GM23248 (cell line): ENCODE data around the gene TPCN2. TPM values are rescaled to one million over a fixed set of nuclear protein-coding genes. Genes with fewer than 3 reads are reported as not detected.

Experiments
- DNase-seq: peaks from one replicate; pipeline ENCODE4 v3.0.0-alpha.2; 2015
- H2AFZ ChIP-seq: fragments of 200-600 bp; sonication (generic); 2 replicates; pipeline ENCODE4 v1.6.1; 2016; ENCODE audit warnings: antibody characterized with exemption
- H3F3A ChIP-seq: fragments of 200-600 bp; sonication (generic); 2 replicates; pipeline ENCODE4 v1.6.1; 2016; ENCODE audit warnings: mild to moderate bottlenecking, antibody characterized with exemption, mixed run types; ENCODE audit not compliant: insufficient read depth
- H3K27ac ChIP-seq: fragments of 200-600 bp; sonication (generic); 2 replicates; pipeline ENCODE4 v1.5.1; 2016; ENCODE audit warnings: mild to moderate bottlenecking
- H3K27me3 ChIP-seq: fragments of 200-600 bp; sonication (generic); replicated peaks from 2 replicates; pipeline ENCODE4 v1.6.1; 2016; ENCODE audit warnings: mild to moderate bottlenecking; ENCODE audit not compliant: insufficient read depth
- H3K36me3 ChIP-seq: fragments of 200-600 bp; sonication (generic); 2 replicates; pipeline ENCODE4 v1.6.1; 2016; ENCODE audit warnings: low read depth, mild to moderate bottlenecking
- H3K4me1 ChIP-seq: fragments of 200-600 bp; sonication (generic); 2 replicates; pipeline ENCODE4 v1.6.1; 2016; ENCODE audit warnings: mild to moderate bottlenecking; ENCODE audit not compliant: insufficient read depth
- H3K4me2 ChIP-seq: fragments of 200-600 bp; sonication (generic); one replicate; pipeline ENCODE4 v1.6.1; 2016; ENCODE audit warnings: mild to moderate bottlenecking; ENCODE audit not compliant: unreplicated experiment
- H3K4me3 ChIP-seq: fragments of 200-600 bp; sonication (generic); 2 replicates; pipeline ENCODE4 v1.5.1; 2016; ENCODE audit warnings: mild to moderate bottlenecking
- H3K79me2 ChIP-seq: fragments of 200-600 bp; sonication (generic); 2 replicates; pipeline ENCODE4 v1.6.1; 2016; ENCODE audit warnings: mild to moderate bottlenecking; ENCODE audit not compliant: insufficient read depth
- H3K9ac ChIP-seq: fragments of 200-600 bp; sonication (generic); 2 replicates; pipeline ENCODE4 v1.6.1; 2016; ENCODE audit warnings: mild to moderate bottlenecking
- H3K9me2 ChIP-seq: fragments of 200-600 bp; sonication (generic); 2 replicates; pipeline ENCODE4 v1.6.1; 2016; ENCODE audit warnings: mixed run types, mild to moderate bottlenecking, moderate library complexity; ENCODE audit not compliant: insufficient read depth
- H3K9me3 ChIP-seq: fragments of 200-600 bp; sonication (generic); one replicate; pipeline ENCODE4 v1.6.1; 2017; ENCODE audit warnings: low read depth
- H4K20me1 ChIP-seq: fragments of 200-600 bp; sonication (generic); 2 replicates; pipeline ENCODE4 v1.6.0; 2016; ENCODE audit not compliant: insufficient read depth
- EZH2 ChIP-seq: fragments of 200-600 bp; sonication (generic); IDR thresholded peaks from 2 replicates; pipeline ENCODE4 v1.6.1; 2018; ENCODE audit warnings: antibody characterized with exemption, mild to moderate bottlenecking; ENCODE audit not compliant: insufficient read depth, poor library complexity, severe bottlenecking
- EZH2phosphoT487 ChIP-seq: fragments of 200-600 bp; sonication (generic); IDR thresholded peaks from 2 replicates; pipeline ENCODE4 v1.6.1; 2018; ENCODE audit warnings: antibody characterized with exemption, moderate library complexity, mild to moderate bottlenecking, low read depth; ENCODE audit not compliant: insufficient read depth
- WGBS, 2 experiments: methylation state at CpG; one replicate each; pipeline ENCODE4 v1.1.6; 2015 to 2017; ENCODE audit warnings: low lambda C conversion rate in 2 of 2, low coverage in 1 of 2; ENCODE audit errors: missing lambda C conversion rate in 2 of 2; 5-methylcytosine and 5-hydroxymethylcytosine counted together
- in situ Hi-C: fragments of 300-500 bp; cut with MboI; formaldehyde crosslinking; loops from 2 replicates; pipeline ENCODE4 v1.15.0; 2020
- polyA plus RNA-seq: library from polyadenylated mRNA; unstranded; fragments of >200 nt; fragmentation: Nextera tagmentation; extraction: Ambion mirVana; gene quantifications from 2 replicates; pipeline ENCODE4 v1.2.1, GENCODE V29; 2016
- total RNA-seq: library from RNA; depleted of rRNA; stranded (reverse); fragments of >200 nt; shearing (Covaris generic); gene quantifications from 2 replicates; pipeline ENCODE4 v1.2.3, GENCODE V29; 2014

The TPCN2 gene
- total and polyA plus RNA-seq, 2 experiments from 2014 or later = 7.1 to 8.5 TPM

- H3K27ac ChIP-seq = no peak overlapping the region
- TF ChIP-seq EZH2 = no peak
- TF ChIP-seq EZH2phosphoT487 = no peak
- no peak overlapping the region for H2AFZ ChIP-seq
- no peak overlapping the region for H3K4me3 ChIP-seq
- 69% methylated on average over 27 to 28 of the region's 28 CpGs for WGBS, 2 experiments
- no peaks in the 10 kb centered on the region for H3K9me3 ChIP-seq
- H4K20me1 ChIP-seq = no peaks in the 10 kb centered on the region
- H3K4me1 ChIP-seq = peaks cover 16% of the 10 kb centered on the region
- peaks cover 10% of the 10 kb centered on the region; the same call in 1 of the 2 replicates for H3K36me3 ChIP-seq
- no peaks in the 10 kb centered on the region for H3K79me2 ChIP-seq
- H3K4me2 ChIP-seq = no peak overlapping the region
- H3F3A ChIP-seq = peaks cover 13% of the 10 kb centered on the region; the same call in 1 of the 2 replicates
- in situ Hi-C loops = no loop called here
- peak; percentile 20 for DNase-seq
- no peaks in the 10 kb centered on the region for H3K9me2 ChIP-seq
- H3K27me3 ChIP-seq = no peaks in the 10 kb centered on the region
- no peak overlapping the region for H3K9ac ChIP-seq
Measured at GRCh38 chr11:69086152-69087132, 37.7 kb downstream of the TPCN2 start.

- TF ChIP-seq EZH2 (no peak), EZH2phosphoT487 (no peak)
- H3K4me1 ChIP-seq = peaks cover 16% of the 10 kb centered on the region
- no peak overlapping the region for H3K27ac ChIP-seq
- no peaks in the 10 kb centered on the region for H4K20me1 ChIP-seq
- WGBS, 2 experiments = 74 to 76% methylated on average over 9 to 11 of the region's 11 CpGs
- peaks cover 13% of the 10 kb centered on the region; the same call in 1 of the 2 replicates for H3F3A ChIP-seq
- H3K36me3 ChIP-seq = peaks cover 10% of the 10 kb centered on the region; the same call in 1 of the 2 replicates
- H2AFZ ChIP-seq = no peak overlapping the region
- H3K9me3 ChIP-seq = no peaks in the 10 kb centered on the region
- H3K4me2 ChIP-seq = no peak overlapping the region
- no peaks in the 10 kb centered on the region for H3K27me3 ChIP-seq
- H3K4me3 ChIP-seq = no peak overlapping the region
- DNase-seq = no peak
- no peaks in the 10 kb centered on the region for H3K9me2 ChIP-seq
- no peaks in the 10 kb centered on the region for H3K79me2 ChIP-seq
- in situ Hi-C loops = no loop called here
- no peak overlapping the region for H3K9ac ChIP-seq
Measured at GRCh38 chr11:69087133-69087524, 38.4 kb downstream of the TPCN2 start.

GRCh38 chr11:69087811-69088210 lies 39.1 kb downstream of the TPCN2 start:
- peaks cover 13% of the 10 kb centered on the region; the same call in 1 of the 2 replicates for H3F3A ChIP-seq
- no peaks in the 10 kb centered on the region for H3K9me2 ChIP-seq
- no peak overlapping the region for H3K4me2 ChIP-seq
- no peak overlapping the region for H3K9ac ChIP-seq
- no peaks in the 10 kb centered on the region for H3K27me3 ChIP-seq
- in situ Hi-C loops = no loop called here
- H4K20me1 ChIP-seq = no peaks in the 10 kb centered on the region
- no peaks in the 10 kb centered on the region for H3K9me3 ChIP-seq
- TF ChIP-seq EZH2phosphoT487 = no peak
- no peak for TF ChIP-seq EZH2
- WGBS, 2 experiments = 83 to 88% methylated on average over 14 of the region's 14 CpGs
- H3K4me1 ChIP-seq = peaks cover 16% of the 10 kb centered on the region
- H3K27ac ChIP-seq = no peak overlapping the region
- H3K4me3 ChIP-seq = no peak overlapping the region
- no peaks in the 10 kb centered on the region for H3K79me2 ChIP-seq
- DNase-seq = no peak
- no peak overlapping the region for H2AFZ ChIP-seq
- H3K36me3 ChIP-seq = peaks cover 15% of the 10 kb centered on the region; the same call in 1 of the 2 replicates

- peaks cover 16% of the 10 kb centered on the region for H3K4me1 ChIP-seq
- H3K9me3 ChIP-seq = no peaks in the 10 kb centered on the region
- in situ Hi-C loops = no loop called here
- H3F3A ChIP-seq = peaks cover 13% of the 10 kb centered on the region; the same call in 1 of the 2 replicates
- no peaks in the 10 kb centered on the region for H4K20me1 ChIP-seq
- peak overlapping the region; percentile 45 for H3K4me2 ChIP-seq
- peak overlapping the region; percentile 2; the same call in 1 of the 2 replicates for H3K4me3 ChIP-seq
- TF ChIP-seq EZH2 = no peak
- TF ChIP-seq EZH2phosphoT487 = no peak
- H3K27ac ChIP-seq = peak overlapping the region; percentile 51
- H3K9me2 ChIP-seq = no peaks in the 10 kb centered on the region
- H3K9ac ChIP-seq = peak overlapping the region; percentile 51
- no peaks in the 10 kb centered on the region for H3K27me3 ChIP-seq
- H3K36me3 ChIP-seq = peaks cover 15% of the 10 kb centered on the region; the same call in 1 of the 2 replicates
- H2AFZ ChIP-seq = no peak overlapping the region
- no peaks in the 10 kb centered on the region for H3K79me2 ChIP-seq
- DNase-seq = peak; percentile 80
- WGBS, 2 experiments = 26 to 35% methylated on average over 10 to 11 of the region's 11 CpGs
Measured at GRCh38 chr11:69088676-69089146, 40.0 kb downstream of the TPCN2 start.
